Naive thymus-derived CD8-positive, alpha-beta T cell (primary cell): ENCODE results near the gene ZNF780A. TPM values are rescaled to one million over a fixed set of nuclear protein-coding genes. Genes with fewer than 3 reads are reported as not detected.
"Not testable (repeated sequence)": the region's sequence is repeated elsewhere in the genome, so short reads cannot be mapped to it uniquely, and the experiment has no call there.

ENCODE experiments used
- ATAC-seq, 2 donors: fragments of 150-1000 bp; cut with Tn5 transposase in 1 of 2; sonication (Bioruptor Pico), chemical (Tn5 transposase) in 1 of 2; 1 replicate in 1 of 2; 2 replicates in 1 of 2; pipeline ENCODE4 v1.10.0; 2021; ENCODE audit warnings: mild to moderate bottlenecking in 2 of 2, moderate library complexity in 2 of 2
- POLR2A ChIA-PET: fragments of 350-600 bp; sonication (Branson Sonifier 250); formaldehyde crosslinking; loops from one replicate; lab custom pipeline; 2021; ENCODE audit warnings: antibody characterized with exemption; lab: Charles Lee
- DNase-seq, 10 donors: peaks; one replicate each; pipeline versions ENCODE4 v3.0.0 to v3.0.0-alpha.2; 2020 to 2022
- H3K27ac Mint-ChIP-seq, 10 donors: one replicate each; pipeline ENCODE4 v1.8.0; 2020 to 2022; ENCODE audit warnings: mild to moderate bottlenecking in 10 of 10, mixed read lengths in 10 of 10, moderate library complexity in 4 of 10, inconsistent platforms in 1 of 10
- H3K27me3 Mint-ChIP-seq, 5 donors: one replicate each; pipeline ENCODE4 v1.8.0; 2021 to 2022; ENCODE audit warnings: mixed read lengths in 5 of 5
- H3K36me3 Mint-ChIP-seq, 3 donors: one replicate each; pipeline ENCODE4 v1.8.0; 2020 to 2022; ENCODE audit warnings: mixed read lengths in 3 of 3, mild to moderate bottlenecking in 2 of 3, inconsistent platforms in 1 of 3
- H3K4me1 Mint-ChIP-seq, 4 donors: one replicate each; pipeline ENCODE4 v1.8.0; 2021 to 2022; ENCODE audit warnings: mixed read lengths in 4 of 4
- H3K4me3 Mint-ChIP-seq, 10 donors: one replicate each; pipeline ENCODE4 v1.8.0; 2020 to 2022; ENCODE audit warnings: mild to moderate bottlenecking in 10 of 10, mixed read lengths in 10 of 10, moderate library complexity in 6 of 10, inconsistent platforms in 1 of 10
- H3K9me3 Mint-ChIP-seq, 9 donors: one replicate each; pipeline ENCODE4 v1.8.0; 2020 to 2022; ENCODE audit warnings: mixed read lengths in 9 of 9, mild to moderate bottlenecking in 3 of 9, inconsistent platforms in 1 of 9, moderate library complexity in 1 of 9
- polyA plus RNA-seq, 3 donors: library from polyadenylated mRNA; unstranded; fragments of 300-500 nt; fragmentation: Illumina TruSeq; gene quantifications; one replicate each; pipeline ENCODE4 v1.2.3, GENCODE V29; 2021
- total RNA-seq, 8 experiments: library from RNA in 2 of 8; stranded (reverse) in 2 of 8; gene quantifications; one replicate each; pipeline ENCODE4 v1.2.3 and lab custom pipeline; 2021 to 2026

Gene ZNF780A
- total RNA-seq (10 to 100 TPM; 33.7 to 35.1 TPM), polyA plus RNA-seq (10 to 100 TPM; 22.8 to 28.3 (median 26.9) TPM), total RNA-seq (lab: John Stamatoyannopoulos, UW) (11.3 to 54.9 (median 25.9) reads per million in 6 experiments)

DNA sequence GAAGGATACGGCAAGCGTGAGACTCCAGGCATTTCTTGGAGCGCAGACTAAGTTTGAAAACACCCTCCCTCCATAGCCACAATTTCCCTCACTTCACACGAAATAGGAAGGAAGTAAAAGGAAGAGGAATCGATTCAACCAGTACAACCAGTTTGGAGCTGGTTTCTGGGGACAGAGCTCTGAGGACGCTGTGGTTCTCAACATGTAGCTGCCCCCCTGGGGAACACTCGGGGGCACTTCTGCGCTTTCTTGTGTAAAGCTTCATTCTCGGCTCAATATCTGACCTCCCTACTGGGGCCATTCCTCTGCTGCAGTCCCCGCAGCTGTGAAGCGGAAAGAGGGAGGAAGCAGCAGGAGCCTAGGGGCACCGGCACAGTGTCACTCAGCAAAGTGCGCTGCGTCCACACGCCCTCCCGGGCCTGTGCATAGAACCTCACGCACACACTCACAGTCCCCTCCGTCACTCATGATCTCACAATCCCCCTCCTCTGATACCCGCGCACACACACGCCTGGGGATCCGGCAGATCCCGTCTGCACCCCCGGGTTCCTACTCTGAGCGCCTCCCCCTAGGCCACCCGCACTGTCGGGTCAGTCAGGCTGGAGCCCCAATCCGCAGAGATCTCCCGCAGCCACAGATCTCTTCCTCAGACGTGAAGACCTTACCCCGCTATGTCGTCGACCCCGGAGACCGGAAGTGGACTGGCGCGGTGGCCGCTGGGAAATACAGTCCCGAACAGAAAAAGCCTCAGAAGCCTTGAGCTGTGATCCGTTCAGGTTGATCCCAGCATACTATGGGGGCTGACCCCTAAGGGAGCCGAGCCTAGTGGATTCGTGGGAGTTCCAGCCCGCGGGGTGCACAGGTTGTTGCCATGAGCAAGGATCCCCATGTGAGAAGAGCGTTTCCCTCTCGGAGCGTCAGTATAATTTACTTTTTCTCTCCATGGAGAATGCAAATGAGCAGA lies at the start of gene ZNF780A:
ZNF780A (minus strand) TSS at position 703 of the 964 bp plus-strand sequence. CDS start 6,190 bp downstream, outside the sequence.
- peaks cover 2 to 15% (median 6%) of the 10 kb centered on the region in 5 donors for H3K27me3 Mint-ChIP-seq
- POLR2A ChIA-PET, result interaction anchor here (0.5 to 2.2 kb wide), 9 partner anchors 35 to 266 kb away, joined by 3 to 18 read pairs (median 5); partner anchors contain the start of genes FBL, PSMC4, ZNF546 and ZNF780B

DNA sequence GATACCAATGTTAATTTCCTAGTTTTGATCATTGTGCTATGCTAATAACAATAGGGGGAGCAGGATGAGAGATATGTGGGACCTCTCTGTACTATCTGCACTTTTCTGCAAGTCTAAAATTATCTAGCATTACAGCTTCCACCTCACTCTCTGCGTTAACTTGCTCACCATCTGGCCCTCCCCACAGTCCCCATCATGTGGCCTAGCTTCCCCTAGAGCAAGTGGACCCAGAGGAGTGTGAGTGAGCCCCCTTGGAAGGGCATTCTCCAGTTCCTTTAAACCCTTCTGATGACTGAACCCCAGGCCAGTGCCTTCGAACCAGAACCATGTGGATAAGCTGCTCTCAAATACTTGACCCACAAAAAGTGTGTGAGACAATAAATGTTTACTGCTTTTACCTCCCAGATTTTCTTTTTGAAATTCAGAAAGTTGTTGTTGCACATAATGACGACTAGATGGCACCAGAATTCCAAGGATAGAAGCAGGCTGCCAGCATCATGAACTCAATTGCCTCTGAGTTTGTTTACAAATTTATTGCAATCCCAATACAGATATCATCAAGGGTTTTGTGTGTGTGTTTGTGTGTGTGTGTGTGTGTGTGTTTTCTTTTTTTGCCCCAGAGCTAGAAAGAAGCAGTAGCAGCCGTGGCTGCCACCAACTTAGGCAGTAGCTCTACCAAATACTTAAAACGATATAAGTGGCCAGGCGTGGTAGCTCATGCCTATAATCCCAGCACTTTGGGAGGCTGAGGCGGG lies 49.0 kb upstream of the ZNF780A start:
- Mint-ChIP-seq H3K27ac (peak overlapping the region in 1 of 10 donors; percentile 15), H3K9me3 (no peaks in the 10 kb centered on the region), H3K36me3 (no peaks in the 10 kb centered on the region), H3K27me3 (peaks cover 0 to 12% (median 5%) of the 10 kb centered on the region in 5 donors), H3K4me1 (peaks cover 7 to 35% (median 23%) of the 10 kb centered on the region in 4 donors), H3K4me3 (no peak overlapping the region)
- POLR2A ChIA-PET, result interaction anchor here (0.6 to 1.4 kb wide), 2 partner anchors 84 to 91 kb away, joined by 3 to 5 read pairs; no protein-coding TSS in a partner anchor
- DNase-seq, result peak in 6 of 10 donors; percentile 16 to 67 (median 48)
- no peak for ATAC-seq

More for the DNA sequence above, at the start of gene ZNF780A:
- H3K27ac Mint-ChIP-seq, result peak within 1 kb of the TSS; percentile 99 to 100 (median 100)
- peak; percentile 61 to 85 (median 78) for DNase-seq
- peak; percentile 90 to 95 for ATAC-seq
- H3K4me1 Mint-ChIP-seq, result peaks cover 26 to 49% (median 47%) of the 10 kb centered on the region in 4 donors
- peaks cover 0 to 9% (median 2%) of the 10 kb centered on the region in 9 donors for H3K9me3 Mint-ChIP-seq
- H3K36me3 Mint-ChIP-seq, result peaks cover 9 to 13% (median 13%) of the 10 kb centered on the region in 3 donors
- peak within 1 kb of the TSS; percentile 99 to 100 (median 100) for H3K4me3 Mint-ChIP-seq

DNA sequence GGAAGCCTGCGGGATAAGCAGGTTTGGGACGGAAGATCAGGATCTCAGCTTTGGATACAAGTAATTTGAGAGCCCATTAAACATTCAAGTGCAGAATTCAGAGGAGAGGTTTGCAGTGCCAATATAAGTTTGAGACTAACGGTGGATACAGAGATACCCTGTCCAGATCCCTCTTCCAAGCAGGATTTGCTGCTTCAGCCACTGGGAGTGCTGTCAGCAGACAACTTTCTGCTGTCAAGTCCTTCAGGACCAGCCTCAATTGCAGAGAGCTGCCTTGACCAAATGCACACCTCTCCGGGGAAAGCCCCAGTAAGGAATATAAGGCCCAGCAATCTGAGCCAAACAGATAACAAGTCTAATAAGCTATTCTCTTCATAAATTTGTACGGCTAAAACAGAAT lies 46.1 kb upstream of the ZNF780A start:
- Mint-ChIP-seq H3K36me3 (no peaks in the 10 kb centered on the region), H3K27ac (no peak overlapping the region), H3K4me3 (no peak overlapping the region), H3K27me3 (peaks cover 0 to 12% (median 9%) of the 10 kb centered on the region in 5 donors), H3K4me1 (peaks cover 5 to 10% (median 6%) of the 10 kb centered on the region in 4 donors), H3K9me3 (no peaks in the 10 kb centered on the region)
- no peak for DNase-seq
- ATAC-seq, result no peak
- POLR2A ChIA-PET, result no interaction called here

DNA sequence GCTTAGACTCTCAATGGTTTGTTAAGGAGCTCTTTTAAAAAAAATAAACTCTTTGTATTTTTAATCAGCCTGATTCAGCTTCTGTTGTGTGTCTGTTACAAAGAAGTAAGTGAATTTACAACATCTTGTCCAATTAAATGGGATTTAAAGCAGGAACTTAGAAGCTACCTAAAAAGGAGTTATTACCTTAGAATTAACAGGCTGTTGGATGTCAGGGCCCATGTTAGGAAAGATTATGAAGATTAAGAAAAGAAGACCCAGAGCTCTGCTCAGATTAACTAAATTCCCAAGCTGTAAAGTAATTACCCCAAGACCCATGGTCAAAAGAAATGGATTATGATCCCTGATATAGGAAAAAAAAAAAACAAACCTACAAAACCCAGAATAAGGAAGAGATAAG lies 44.1 kb upstream of the ZNF780A start:
- DNase-seq (no peak), ATAC-seq (no peak)
- POLR2A ChIA-PET, result no interaction called here
- peaks cover 0 to 19% (median 12%) of the 10 kb centered on the region in 5 donors for H3K27me3 Mint-ChIP-seq
- H3K9me3 Mint-ChIP-seq, result peaks cover 0 to 6% (median under 1%) of the 10 kb centered on the region in 9 donors
- H3K36me3 Mint-ChIP-seq, result peaks cover 0 to 4% (median 0%) of the 10 kb centered on the region in 3 donors
- no peak overlapping the region for H3K27ac Mint-ChIP-seq
- no peak overlapping the region for H3K4me3 Mint-ChIP-seq
- peaks cover 3 to 4% (median 4%) of the 10 kb centered on the region in 4 donors for H3K4me1 Mint-ChIP-seq

DNA sequence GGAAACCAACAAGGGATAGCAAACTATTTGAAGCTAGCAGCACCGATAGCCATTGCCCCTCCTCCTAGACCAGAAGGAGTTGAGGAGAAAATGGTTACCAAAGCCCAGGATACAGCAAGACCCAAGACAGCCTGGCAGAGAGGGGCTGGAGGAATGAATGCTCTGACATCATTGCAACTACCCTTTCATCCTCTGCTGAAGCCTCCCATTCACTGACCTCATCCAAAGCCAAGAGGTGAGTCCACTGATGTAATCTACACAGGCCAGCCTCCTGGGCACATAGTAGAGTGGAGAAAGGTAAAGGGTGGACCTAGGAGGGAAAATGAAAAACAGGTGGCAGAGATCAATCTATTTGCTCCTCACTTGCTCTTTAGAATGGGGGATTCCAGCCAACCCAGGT lies 42.7 kb upstream of the ZNF780A start:
- Mint-ChIP-seq H3K4me3 (no peak overlapping the region), H3K9me3 (peaks cover 0 to 18% (median 5%) of the 10 kb centered on the region in 9 donors), H3K36me3 (peaks cover 0 to 9% (median 0%) of the 10 kb centered on the region in 3 donors), H3K4me1 (no peaks in the 10 kb centered on the region), H3K27ac (no peak overlapping the region), H3K27me3 (peaks cover 0 to 23% (median 16%) of the 10 kb centered on the region in 5 donors)
- ATAC-seq (no peak), DNase-seq (no peak)
- POLR2A ChIA-PET, result no interaction called here

DNA sequence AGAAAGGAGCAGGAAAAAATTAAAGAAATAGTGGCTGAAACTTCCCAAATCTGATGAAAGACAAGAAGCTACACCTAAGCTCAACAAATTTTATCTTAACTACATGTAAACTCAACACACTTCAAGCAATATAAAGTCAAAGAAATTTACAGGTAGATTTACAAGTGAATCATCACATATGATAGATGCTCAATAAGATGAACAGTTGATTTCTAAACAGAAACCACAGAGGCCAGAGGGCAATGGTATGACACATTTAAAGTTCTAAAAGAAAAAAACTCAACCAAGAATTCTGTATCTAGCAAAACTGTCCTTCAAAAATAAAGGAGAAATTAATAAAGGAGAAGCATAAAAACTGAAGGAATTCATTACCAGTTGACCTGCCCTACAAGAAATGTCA lies 39.3 kb upstream of the ZNF780A start:
- Mint-ChIP-seq H3K4me3 (no peak overlapping the region), H3K9me3 (peaks cover 0 to 18% (median 5%) of the 10 kb centered on the region in 9 donors), H3K36me3 (peaks cover 0 to 9% (median 0%) of the 10 kb centered on the region in 3 donors), H3K27me3 (peaks cover 11 to 37% (median 23%) of the 10 kb centered on the region in 5 donors), H3K4me1 (no peaks in the 10 kb centered on the region), H3K27ac (no peak overlapping the region)
- POLR2A ChIA-PET, result no interaction called here
- ATAC-seq, result no peak
- DNase-seq, result no peak

DNA sequence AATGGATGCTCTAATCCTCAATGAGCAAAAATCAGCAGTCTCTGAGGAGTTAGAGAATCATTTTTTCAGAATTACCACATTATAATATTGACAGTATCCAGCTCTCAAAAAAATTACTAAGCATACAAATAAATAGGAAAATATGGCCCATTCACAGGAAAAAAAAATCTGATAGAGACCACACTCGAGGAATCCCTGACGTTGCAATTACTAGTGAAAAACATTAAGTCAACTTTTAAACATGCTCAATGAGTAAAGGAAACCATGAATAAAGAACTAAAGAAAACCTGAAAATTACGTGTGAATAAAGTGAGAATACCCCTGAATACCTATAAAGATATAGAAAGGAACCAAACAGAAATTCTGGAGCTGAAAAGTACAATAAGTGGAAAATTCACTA lies 38.7 kb upstream of the ZNF780A start:
- DNase-seq (no peak), ATAC-seq (no peak)
- peaks cover 12 to 43% (median 24%) of the 10 kb centered on the region in 5 donors for H3K27me3 Mint-ChIP-seq

DNA sequence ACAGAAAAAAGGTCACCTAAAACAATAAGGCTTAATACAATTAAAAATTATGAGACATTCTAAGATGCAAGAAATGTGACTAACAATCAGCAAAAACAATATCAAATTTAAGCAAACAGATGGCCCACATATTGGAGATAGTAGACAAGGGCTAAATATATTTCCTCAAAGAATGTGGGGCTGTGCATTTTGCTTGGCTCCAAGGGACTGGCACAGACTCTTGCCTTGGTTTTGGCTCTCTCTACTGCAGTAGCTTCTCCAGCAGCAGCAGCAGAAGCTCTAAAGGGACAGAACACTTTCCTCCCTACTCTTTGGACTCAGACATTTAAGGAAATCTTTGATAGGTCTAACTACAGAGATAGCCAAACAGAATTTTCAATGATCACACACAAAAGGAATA lies 38.2 kb upstream of the ZNF780A start:
- Mint-ChIP-seq H3K9me3 (peaks cover 0 to 18% (median 5%) of the 10 kb centered on the region in 9 donors), H3K27ac (no peak overlapping the region), H3K4me3 (no peak overlapping the region), H3K36me3 (peaks cover 0 to 9% (median 0%) of the 10 kb centered on the region in 3 donors), H3K4me1 (no peaks in the 10 kb centered on the region), H3K27me3 (peaks cover 12 to 47% (median 26%) of the 10 kb centered on the region in 5 donors)
- ATAC-seq (no peak), DNase-seq (no peak)
- POLR2A ChIA-PET, result no interaction called here

More for the DNA sequence above, 38.7 kb upstream of the ZNF780A start:
- Mint-ChIP-seq H3K4me1 (no peaks in the 10 kb centered on the region), H3K36me3 (peaks cover 0 to 9% (median 0%) of the 10 kb centered on the region in 3 donors), H3K27ac (no peak overlapping the region), H3K4me3 (no peak overlapping the region), H3K9me3 (peaks cover 0 to 18% (median 5%) of the 10 kb centered on the region in 9 donors)
- POLR2A ChIA-PET, result no interaction called here

DNA sequence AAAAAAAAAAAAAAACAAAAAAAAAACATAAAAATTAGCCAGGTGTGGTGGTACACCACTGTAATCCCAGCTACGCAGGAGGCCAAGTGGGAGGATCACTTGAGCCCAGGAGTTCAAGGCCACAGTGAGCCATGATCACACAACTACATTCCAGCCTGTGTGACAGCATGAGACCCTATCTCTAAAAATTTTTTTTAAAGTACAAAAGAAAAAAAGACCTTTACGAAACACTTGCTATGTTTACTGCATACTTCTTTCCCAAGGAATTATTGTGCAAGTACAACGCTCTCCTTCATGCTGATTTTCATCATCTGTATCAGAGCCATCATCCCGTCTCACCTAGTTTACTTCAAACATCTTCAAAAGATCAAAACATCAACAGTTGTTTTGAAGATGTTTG lies 28.6 kb upstream of the ZNF780A start:
- no peak for ATAC-seq
- no peak overlapping the region for H3K27ac Mint-ChIP-seq
- no peak for DNase-seq
- H3K4me3 Mint-ChIP-seq, result no peak overlapping the region
- POLR2A ChIA-PET, result no interaction called here
- peaks cover 0 to 9% (median 4%) of the 10 kb centered on the region in 9 donors for H3K9me3 Mint-ChIP-seq
- H3K4me1 Mint-ChIP-seq, result peaks cover 0 to 5% (median 1%) of the 10 kb centered on the region in 4 donors
- H3K27me3 Mint-ChIP-seq, result peaks cover 10 to 41% (median 18%) of the 10 kb centered on the region in 5 donors
- H3K36me3 Mint-ChIP-seq, result peaks cover 2 to 7% (median 6%) of the 10 kb centered on the region in 3 donors

DNA sequence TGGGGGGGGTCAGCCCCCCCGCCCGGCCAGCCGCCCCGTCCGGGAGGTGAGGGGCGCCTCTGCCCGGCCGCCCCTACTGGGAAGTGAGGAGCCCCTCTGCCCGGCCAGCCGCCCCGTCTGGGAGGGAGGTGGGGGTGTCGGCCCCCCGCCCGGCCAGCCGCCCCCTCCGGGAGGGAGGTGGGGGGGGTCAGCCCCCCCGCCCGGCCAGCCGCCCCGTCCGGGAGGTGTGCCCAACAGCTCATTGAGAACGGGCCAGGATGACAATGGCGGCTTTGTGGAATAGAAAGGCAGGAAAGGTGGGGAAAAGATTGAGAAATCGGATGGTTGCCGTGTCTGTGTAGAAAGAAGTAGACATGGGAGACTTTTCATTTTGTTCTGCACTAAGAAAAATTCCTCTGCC lies 27.9 kb upstream of the ZNF780A start:
- H3K4me1 Mint-ChIP-seq, H3K27ac Mint-ChIP-seq, H3K9me3 Mint-ChIP-seq, H3K36me3 Mint-ChIP-seq, ATAC-seq, DNase-seq, H3K4me3 Mint-ChIP-seq, POLR2A ChIA-PET: not testable (repeated sequence)
- H3K27me3 Mint-ChIP-seq, result peaks cover 10 to 34% (median 18%) of the 10 kb centered on the region in 5 donors

DNA sequence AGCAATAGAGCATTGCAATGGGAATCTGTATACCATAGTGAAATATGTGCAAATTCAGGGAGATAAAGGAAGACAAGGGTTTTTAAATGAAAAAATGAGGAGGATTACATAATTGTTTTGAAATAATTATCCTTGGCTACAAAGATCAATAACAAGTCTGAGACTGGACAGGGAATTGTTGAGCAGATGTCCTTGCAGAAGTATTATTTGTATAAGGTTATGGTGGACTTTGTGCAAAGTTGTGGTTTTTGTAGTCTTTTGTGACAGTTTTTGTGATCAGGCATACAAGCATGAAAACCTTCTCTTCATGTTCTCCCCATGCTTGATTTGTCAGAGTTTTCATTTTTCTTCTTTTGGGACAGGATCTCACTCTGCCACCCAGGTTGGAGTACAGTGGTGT lies 25.3 kb upstream of the ZNF780A start:
- peaks cover 0 to 9% (median 7%) of the 10 kb centered on the region in 9 donors for H3K9me3 Mint-ChIP-seq
- POLR2A ChIA-PET, result no interaction called here
- DNase-seq, result no peak

DNA sequence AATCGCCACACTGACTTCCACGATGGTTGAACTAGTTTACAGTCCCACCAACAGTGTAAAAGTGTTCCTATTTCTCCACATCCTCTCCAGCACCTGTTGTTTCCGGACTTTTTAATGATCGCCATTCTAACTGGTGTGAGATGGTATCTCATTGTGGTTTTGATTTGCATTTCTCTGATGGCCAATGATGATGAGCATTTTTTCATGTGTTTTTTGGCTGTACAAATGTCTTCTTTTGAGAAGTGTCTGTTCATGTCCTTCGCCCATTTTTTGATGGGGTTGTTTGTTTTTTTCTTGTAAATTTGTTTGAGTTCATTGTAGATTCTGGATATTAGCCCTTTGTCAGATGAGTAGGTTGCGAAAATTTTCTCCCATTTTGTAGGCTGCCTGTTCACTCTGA lies 23.4 kb upstream of the ZNF780A start:
- H3K4me1 Mint-ChIP-seq, H3K9me3 Mint-ChIP-seq, H3K4me3 Mint-ChIP-seq, ATAC-seq, H3K27ac Mint-ChIP-seq, DNase-seq, H3K36me3 Mint-ChIP-seq, POLR2A ChIA-PET: not testable (repeated sequence)
- H3K27me3 Mint-ChIP-seq, result peaks cover 0 to 17% (median 9%) of the 10 kb centered on the region in 5 donors

More for the DNA sequence above, 25.3 kb upstream of the ZNF780A start:
- peaks cover 2 to 8% (median 7%) of the 10 kb centered on the region in 3 donors for H3K36me3 Mint-ChIP-seq
- no peak overlapping the region for H3K27ac Mint-ChIP-seq
- peaks cover 0 to 5% (median 1%) of the 10 kb centered on the region in 4 donors for H3K4me1 Mint-ChIP-seq
- ATAC-seq, result no peak
- H3K27me3 Mint-ChIP-seq, result peaks cover 8 to 27% (median 14%) of the 10 kb centered on the region in 5 donors
- no peak overlapping the region for H3K4me3 Mint-ChIP-seq
